DND-41 (cell line): ENCODE results near the gene POLD2.

Source experiments
- ATAC-seq: fragments of 200-7000 bp; cut with Tn5 transposase; 3 replicates; pipeline ENCODE4 v1.9.1; 2021; ENCODE audit warnings: low read depth; ENCODE audit not compliant: insufficient read depth
- DNase-seq: peaks from one replicate; pipeline ENCODE4 v3.0.0-alpha.2; 2020
- H2AFZ ChIP-seq: 2 replicates; pipeline ENCODE4 v1.6.0; 2012; ENCODE audit warnings: low read depth, low read length
- H3K27ac ChIP-seq: 2 replicates; pipeline ENCODE4 v1.5.1; 2012; ENCODE audit warnings: low read length, inconsistent platforms
- H3K27me3 ChIP-seq: fragments of 200-600 bp; sonication (generic); 2 replicates; pipeline ENCODE4 v1.6.0; 2012; ENCODE audit warnings: low read length, mild to moderate bottlenecking, inconsistent platforms; ENCODE audit not compliant: insufficient read depth, poor library complexity
- H3K36me3 ChIP-seq: 2 replicates; pipeline ENCODE4 v1.5.1; 2012; ENCODE audit warnings: low read length, inconsistent platforms; ENCODE audit not compliant: insufficient read depth
- H3K4me1 ChIP-seq: 2 replicates; pipeline ENCODE4 v1.5.1; 2012; ENCODE audit warnings: mild to moderate bottlenecking, low read length; ENCODE audit not compliant: insufficient read depth
- H3K4me2 ChIP-seq: 2 replicates; pipeline ENCODE4 v1.6.0; 2012; ENCODE audit warnings: mild to moderate bottlenecking, moderate library complexity, low read length, inconsistent platforms; ENCODE audit not compliant: insufficient read depth
- H3K4me3 ChIP-seq, 2 experiments: fragments of 200-600 bp in 1 of 2; shearing (Covaris generic) in 1 of 2; 2 replicates each; pipeline ENCODE4 v1.5.1; 2012 to 2016; ENCODE audit warnings: inconsistent platforms in 2 of 2, low read length in 2 of 2, mild to moderate bottlenecking in 2 of 2, low read depth in 1 of 2, moderate library complexity in 1 of 2
- H3K79me2 ChIP-seq: 2 replicates; pipeline ENCODE4 v1.6.0; 2012; ENCODE audit warnings: low read length, inconsistent platforms; ENCODE audit not compliant: insufficient read depth
- H3K9ac ChIP-seq: 2 replicates; pipeline ENCODE4 v1.6.0; 2012; ENCODE audit warnings: low read depth, mild to moderate bottlenecking, inconsistent platforms, low read length, moderate library complexity
- H3K9me3 ChIP-seq: 2 replicates; pipeline ENCODE4 v1.5.1; 2012; ENCODE audit warnings: low read length, moderate library complexity, mild to moderate bottlenecking, inconsistent platforms; ENCODE audit not compliant: insufficient read depth, severe bottlenecking
- H4K20me1 ChIP-seq: 2 replicates; pipeline ENCODE4 v1.6.0; 2012; ENCODE audit warnings: low read length; ENCODE audit not compliant: insufficient read depth
- CTCF ChIP-seq: IDR thresholded peaks from 2 replicates; pipeline ENCODE4 v1.5.1; 2012; ENCODE audit warnings: borderline replicate concordance, low read length, moderate library complexity, mild to moderate bottlenecking; ENCODE audit not compliant: poor library complexity, severe bottlenecking; ENCODE audit errors: extremely low read depth
- EZH2 ChIP-seq: IDR thresholded peaks from 3 replicates; pipeline ENCODE4 v1.6.1; 2012; ENCODE audit warnings: borderline replicate concordance, low read depth, mild to moderate bottlenecking, moderate library complexity, low read length, inconsistent platforms; ENCODE audit not compliant: severe bottlenecking

The POLD2 gene

GRCh38 chr7:44143646-44144250 is 20.4 kb upstream of the POLD2 start:
- H3K4me3 ChIP-seq = no peak overlapping the region
- H4K20me1 ChIP-seq = no peaks in the 10 kb centered on the region
- H3K9me3 ChIP-seq = no peaks in the 10 kb centered on the region
- no peak overlapping the region for H3K9ac ChIP-seq
- no peak overlapping the region for H2AFZ ChIP-seq
- H3K4me1 ChIP-seq = no peaks in the 10 kb centered on the region
- no peaks in the 10 kb centered on the region for H3K27me3 ChIP-seq
- H3K79me2 ChIP-seq = no peaks in the 10 kb centered on the region
- H3K4me2 ChIP-seq = no peak overlapping the region
- no peak overlapping the region for H3K27ac ChIP-seq
- no peak for TF ChIP-seq CTCF
- no peak for TF ChIP-seq EZH2
- DNase-seq = no peak
- no peak for ATAC-seq
- H3K36me3 ChIP-seq = no peaks in the 10 kb centered on the region

- Histone ChIP-seq H3K4me3 (no peak overlapping the region), H3K9me3 (no peaks in the 10 kb centered on the region), H3K36me3 (no peaks in the 10 kb centered on the region), H3K4me2 (no peak overlapping the region), H3K27ac (no peak overlapping the region), H4K20me1 (no peaks in the 10 kb centered on the region), H3K79me2 (no peaks in the 10 kb centered on the region), H3K27me3 (no peaks in the 10 kb centered on the region), H3K4me1 (no peaks in the 10 kb centered on the region), H3K9ac (no peak overlapping the region), H2AFZ (no peak overlapping the region)
- TF ChIP-seq EZH2 = no peak
- no peak for TF ChIP-seq CTCF
- ATAC-seq (0 out of 3 replicates have a peak, but pooled peaks have one; percentile 28), DNase-seq (no peak)
These were observed 18.7 kb upstream of the POLD2 start for GRCh38 chr7:44142028-44142427.

GRCh38 chr7:44141221-44141850 is 18.0 kb upstream of the POLD2 start, which contains the start of gene MYL7:
TSS of gene MYL7 (minus strand) at chr7:44141332. CDS start at chr7:44141305, 27 bp downstream.
- no peaks in the 10 kb centered on the region for H3K4me1 ChIP-seq
- H3K36me3 ChIP-seq = no peaks in the 10 kb centered on the region
- H3K9me3 ChIP-seq = no peaks in the 10 kb centered on the region
- DNase-seq (no peak), ATAC-seq (no peak)
- H3K4me3 ChIP-seq = no peak within 1 kb of the TSS
- H2AFZ ChIP-seq = no peak within 1 kb of the TSS
- no peak within 1 kb of the TSS for H3K9ac ChIP-seq
- no peaks in the 10 kb centered on the region for H4K20me1 ChIP-seq
- H3K27ac ChIP-seq = no peak within 1 kb of the TSS
- H3K4me2 ChIP-seq = no peak within 1 kb of the TSS
- no peaks in the 10 kb centered on the region for H3K27me3 ChIP-seq
- TF ChIP-seq CTCF (no peak), EZH2 (no peak)
- H3K79me2 ChIP-seq = no peaks in the 10 kb centered on the region
